ENCODE data around the gene RING1.

DNA sequence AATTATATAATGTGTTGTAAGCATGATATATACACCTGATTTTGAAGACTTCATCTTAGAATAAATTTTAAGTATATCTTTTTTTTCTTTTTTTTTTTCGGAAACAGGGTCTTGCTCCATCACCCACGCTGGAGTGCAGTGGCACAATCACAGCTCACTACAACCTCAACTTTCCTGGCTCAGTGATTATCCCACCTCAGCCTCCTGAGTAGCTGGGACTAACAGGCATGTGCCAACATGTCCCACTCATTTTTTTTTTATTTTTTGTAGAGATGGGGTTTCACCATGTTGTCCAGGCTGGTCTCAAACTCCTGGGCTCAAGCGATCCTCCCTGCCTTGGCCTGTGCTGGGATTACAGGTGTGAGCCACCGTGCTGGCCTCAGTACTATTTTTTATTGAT lies 46.3 kb downstream of the RING1 start:
- TF ChIP-seq, protein P1, sequence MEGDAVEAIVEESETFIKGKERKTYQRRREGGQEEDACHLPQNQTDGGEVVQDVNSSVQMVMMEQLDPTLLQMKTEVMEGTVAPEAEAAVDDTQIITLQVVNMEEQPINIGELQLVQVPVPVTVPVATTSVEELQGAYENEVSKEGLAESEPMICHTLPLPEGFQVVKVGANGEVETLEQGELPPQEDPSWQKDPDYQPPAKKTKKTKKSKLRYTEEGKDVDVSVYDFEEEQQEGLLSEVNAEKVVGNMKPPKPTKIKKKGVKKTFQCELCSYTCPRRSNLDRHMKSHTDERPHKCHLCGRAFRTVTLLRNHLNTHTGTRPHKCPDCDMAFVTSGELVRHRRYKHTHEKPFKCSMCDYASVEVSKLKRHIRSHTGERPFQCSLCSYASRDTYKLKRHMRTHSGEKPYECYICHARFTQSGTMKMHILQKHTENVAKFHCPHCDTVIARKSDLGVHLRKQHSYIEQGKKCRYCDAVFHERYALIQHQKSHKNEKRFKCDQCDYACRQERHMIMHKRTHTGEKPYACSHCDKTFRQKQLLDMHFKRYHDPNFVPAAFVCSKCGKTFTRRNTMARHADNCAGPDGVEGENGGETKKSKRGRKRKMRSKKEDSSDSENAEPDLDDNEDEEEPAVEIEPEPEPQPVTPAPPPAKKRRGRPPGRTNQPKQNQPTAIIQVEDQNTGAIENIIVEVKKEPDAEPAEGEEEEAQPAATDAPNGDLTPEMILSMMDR (IDR thresholded peaks at IDR 0.05; ENCODE audit: insufficient read depth, low read length): no peak
- no peak for TF ChIP-seq POLR2AphosphoS5 (IDR thresholded peaks at IDR 0.05; ENCODE audit: low read depth)
- no peak for TF ChIP-seq GABPA (IDR thresholded peaks at IDR 0.05; ENCODE audit: low read depth)

Data from HL-60 (cell line).